Esophagus mucosa (tissue), 1 donor: ENCODE data around the gene IKZF1. TPM values are rescaled to one million over a fixed set of nuclear protein-coding genes. Genes with fewer than 3 reads are reported as not detected.

ENCODE experiments used
- ATAC-seq: fragments of 200-7000 bp; cut with Tn5 transposase; one replicate; pipeline ENCODE4 v1.9.1; 2020
- total RNA-seq: library from RNA; stranded (reverse); gene quantifications from one replicate; pipeline ENCODE4 v1.2.4, GENCODE V29; 2023
- donor health status: DM: yes; HTN: yes; CAD: no.

The IKZF1 gene
- total RNA-seq, 1 donor from 2014 or later: 2.1 TPM

GRCh38 chr7:50284296-50284695, 20.2 kb upstream of the IKZF1 start:
- no peak for ATAC-seq

GRCh38 chr7:50285269-50285668, 19.2 kb upstream of the IKZF1 start:
- no peak for ATAC-seq

- ATAC-seq: no peak
Observed at GRCh38 chr7:50287129-50287528, 17.4 kb upstream of the IKZF1 start.

GRCh38 chr7:50292165-50292757, 12.3 kb upstream of the IKZF1 start:
- no peak for ATAC-seq

- no peak for ATAC-seq
Observed at GRCh38 chr7:50292763-50293162, 11.8 kb upstream of the IKZF1 start.

GRCh38 chr7:50293509-50294179, 10.9 kb upstream of the IKZF1 start:
- no peak for ATAC-seq

GRCh38 chr7:50295133-50295532, 9.4 kb upstream of the IKZF1 start:
- ATAC-seq: no peak

- no peak for ATAC-seq
Observed at GRCh38 chr7:50296799-50297198, 7.7 kb upstream of the IKZF1 start.

- no peak for ATAC-seq
Observed at GRCh38 chr7:50298811-50299562, 5.5 kb upstream of the IKZF1 start.

GRCh38 chr7:50300336-50300735, 4.2 kb upstream of the IKZF1 start:
- no peak for ATAC-seq

- no peak for ATAC-seq
Observed at GRCh38 chr7:50302486-50303334, 1.8 kb upstream of the IKZF1 start.

GRCh38 chr7:50303335-50304128, 984 bp upstream of the IKZF1 start:
- ATAC-seq: peak; percentile 31

GRCh38 chr7:50304911-50305582, 531 bp downstream of the IKZF1 start:
- ATAC-seq: peak; percentile 49

- no peak for ATAC-seq
Observed at GRCh38 chr7:50305583-50306493, 1.3 kb downstream of the IKZF1 start.

GRCh38 chr7:50306494-50307367, 2.2 kb downstream of the IKZF1 start:
- ATAC-seq: no peak

GRCh38 chr7:50307368-50308032, 3.0 kb downstream of the IKZF1 start:
- no peak for ATAC-seq

- ATAC-seq: no peak
Observed at GRCh38 chr7:50308203-50308531, 3.7 kb downstream of the IKZF1 start.

GRCh38 chr7:50308532-50309385, 4.2 kb downstream of the IKZF1 start:
- ATAC-seq: no peak
